HepG2 (cell line): ENCODE results near the gene P4HTM. TPM values are rescaled to one million over a fixed set of nuclear protein-coding genes. Genes with fewer than 3 reads are reported as not detected.
A peak's percentile ranks its signal among the peaks of the same experiment; 100 is the strongest.

ENCODE experiments used
- AKNA ChIP-seq: sonication (generic); formaldehyde crosslinking; IDR thresholded peaks from 2 replicates; pipeline ENCODE4 v1.4.0; 2020; ENCODE audit warnings: missing genetic modification reagents, borderline replicate concordance
- CBX5 ChIP-seq: sonication (generic); formaldehyde crosslinking; IDR thresholded peaks from 2 replicates; pipeline ENCODE4 v1.4.0; 2020; ENCODE audit warnings: missing genetic modification reagents, borderline replicate concordance
- FOSL1 ChIP-seq: sonication (generic); formaldehyde crosslinking; IDR thresholded peaks from 2 replicates; pipeline ENCODE4 v1.9.0; 2021; ENCODE audit warnings: missing genetic modification reagents, borderline replicate concordance
- HNF4G ChIP-seq, 2 experiments: sonication (generic) in 1 of 2; formaldehyde crosslinking in 1 of 2; IDR thresholded peaks; 2 replicates each; pipeline versions ENCODE4 v1.4.0 to v1.6.1; 2011 to 2020; ENCODE audit warnings: borderline replicate concordance in 2 of 2, low read depth in 2 of 2, mild to moderate bottlenecking in 2 of 2, low read length in 1 of 2, missing genetic modification reagents in 1 of 2, moderate library complexity in 1 of 2
- MTA3 ChIP-seq: sonication (generic); formaldehyde crosslinking; IDR thresholded peaks from 2 replicates; pipeline ENCODE4 v1.4.0; 2020; ENCODE audit warnings: missing genetic modification reagents
- SNRNP70 ChIP-seq: fragments of 200-400 bp; formaldehyde crosslinking; IDR thresholded peaks from 2 replicates; pipeline ENCODE4 v1.6.1; 2017; ENCODE audit warnings: mild to moderate bottlenecking, low read depth, low read length, moderate library complexity
- ZKSCAN1 ChIP-seq: fragments of 150-350 bp; IDR thresholded peaks from 2 replicates; pipeline ENCODE4 v1.6.1; 2014; ENCODE audit warnings: low read length
- ZNF329 ChIP-seq: sonication (generic); formaldehyde crosslinking; IDR thresholded peaks from 2 replicates; pipeline ENCODE4 v1.9.0; 2021; ENCODE audit warnings: low read depth, mild to moderate bottlenecking, missing genetic modification reagents
- ZNF639 ChIP-seq: conservative IDR thresholded peaks from 2 replicates; pipeline ENCODE4 v1.6.1; 2018; ENCODE audit warnings: missing genetic modification reagents
- ZNF670 ChIP-seq: sonication (generic); formaldehyde crosslinking; IDR thresholded peaks from 2 replicates; pipeline ENCODE4 v1.8.0; 2022; ENCODE audit warnings: mild to moderate bottlenecking, missing genetic modification reagents, borderline replicate concordance
- ZNF850 ChIP-seq: sonication (generic); formaldehyde crosslinking; conservative IDR thresholded peaks from 2 replicates; pipeline ENCODE4 v1.9.0; 2021; ENCODE audit warnings: mild to moderate bottlenecking, missing genetic modification reagents
- polyA plus RNA-seq, 8 experiments: library from polyadenylated mRNA; depleted of rRNA in 3 of 8; stranded (reverse) in 7 of 8; unstranded in 1 of 8; fragments of >200 nt; fragmentation: Illumina TruSeq in 4 of 8; extraction: Trizol in 4 of 8; gene quantifications; 2 replicates each; pipeline versions ENCODE4 v1.2.1 to v1.2.3, GENCODE V29; 2011 to 2016; ENCODE audit warnings: low read depth in 4 of 8, missing spikeins in 1 of 8, mixed read lengths in 1 of 8; ENCODE audit not compliant: insufficient read depth in 1 of 8
- total RNA-seq, 5 experiments: library from RNA; depleted of rRNA; stranded (reverse); fragments of >200 nt; fragmentation: Illumina TruSeq; extraction: Trizol; gene quantifications; 2 replicates each; pipeline ENCODE4 v1.2.3, GENCODE V29; 2016; ENCODE audit warnings: low read depth in 1 of 5
- TF ChIP-seq, protein P1 (sequence below): sonication (generic); formaldehyde crosslinking; IDR thresholded peaks from 2 replicates; pipeline ENCODE4 v1.8.1; 2023; ENCODE audit warnings: mild to moderate bottlenecking, moderate library complexity, missing genetic modification reagents

P4HTM gene
- total and polyA plus RNA-seq, 2 of the 13 experiments (the other 11 are each of a cell fraction or from before 2014, with no cell fraction given) = 0.01 TPM; not detected in 1

DNA sequence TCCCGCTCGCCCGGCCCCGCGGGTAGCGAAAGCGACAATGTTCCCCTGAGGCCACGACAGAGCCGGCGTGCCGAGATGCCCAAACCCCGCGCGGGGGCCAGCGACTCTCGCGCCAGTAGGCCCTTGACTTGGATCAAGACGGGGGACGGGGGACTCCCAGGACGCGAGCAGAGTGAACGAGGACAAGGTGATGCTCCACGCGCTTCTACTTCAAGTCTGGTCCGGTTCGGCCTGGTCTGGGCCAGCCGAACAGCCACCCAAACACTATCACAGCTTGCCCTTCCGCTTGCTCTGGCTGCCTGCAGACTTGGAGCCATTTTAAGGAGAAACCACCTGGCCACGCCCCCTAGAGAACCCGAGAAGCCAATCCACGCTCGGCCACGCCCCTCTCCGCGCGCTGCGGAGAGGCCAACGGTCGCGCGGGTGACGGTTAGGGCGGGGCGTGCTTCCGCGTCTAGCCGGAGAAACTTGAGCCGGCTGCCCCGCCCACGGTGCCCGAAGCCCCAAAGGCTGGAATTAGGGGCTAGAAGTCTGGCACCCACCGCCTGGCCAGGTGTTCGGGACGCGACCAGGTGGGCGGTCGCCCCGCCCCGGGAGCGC is 31.3 kb downstream of the P4HTM start (continued):
- TF ChIP-seq ZNF329 (CRISPR knock-in tag) (no peak; the same call in 1 of the 2 replicates), HNF4G (IDR thresholded peaks at IDR 0.05; ENCODE audit: borderline replicate concordance, low read depth, low read length) (no peak), HNF4G (CRISPR knock-in tag; IDR thresholded peaks at IDR 0.05; ENCODE audit: borderline replicate concordance, low read depth) (no peak), FOSL1 (CRISPR knock-in tag) (no peak), ZKSCAN1 (peak; percentile 54; the same call in 1 of the 2 replicates), SNRNP70 (no peak), MTA3 (CRISPR knock-in tag) (no peak), ZNF850 (CRISPR knock-in tag) (peak; percentile 94), ZNF670 (peak; percentile 89; the same call in 1 of the 2 replicates), AKNA (CRISPR knock-in tag) (no peak; the same call in none of the 2 replicates), ZNF639 (CRISPR knock-in tag) (peak; percentile 69), CBX5 (peak; percentile 63; the same call in 1 of the 2 replicates)
- TF ChIP-seq, protein P1, sequence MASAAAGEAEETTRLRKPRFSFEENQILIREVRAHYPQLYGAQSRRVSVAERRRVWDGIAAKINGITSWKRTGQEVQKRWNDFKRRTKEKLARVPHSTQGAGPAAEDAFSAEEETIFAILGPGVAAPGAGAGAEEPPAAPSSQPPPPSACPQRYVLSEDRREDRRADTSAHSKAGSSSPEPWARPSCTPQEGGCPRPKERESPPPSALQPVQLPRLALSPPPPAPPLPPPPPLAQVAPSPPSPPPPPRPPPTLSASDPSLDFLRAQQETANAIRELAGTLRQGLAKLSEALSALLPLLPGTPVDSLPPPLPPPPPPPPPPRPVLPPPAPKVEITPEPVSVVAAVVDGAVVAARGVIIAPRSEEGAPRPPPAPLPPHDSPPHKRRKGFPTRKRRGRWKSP (CRISPR knock-in tag) = no peak
